ENCODE measurements around the gene ZNF48. TPM values are rescaled to one million over a fixed set of nuclear protein-coding genes. Genes with fewer than 3 reads are reported as not detected.
A peak's percentile ranks its signal among the peaks of the same experiment; 100 is the strongest.

The ZNF48 gene
- total RNA-seq, 1 donor from 2014 or later = 6.1 TPM

DNA sequence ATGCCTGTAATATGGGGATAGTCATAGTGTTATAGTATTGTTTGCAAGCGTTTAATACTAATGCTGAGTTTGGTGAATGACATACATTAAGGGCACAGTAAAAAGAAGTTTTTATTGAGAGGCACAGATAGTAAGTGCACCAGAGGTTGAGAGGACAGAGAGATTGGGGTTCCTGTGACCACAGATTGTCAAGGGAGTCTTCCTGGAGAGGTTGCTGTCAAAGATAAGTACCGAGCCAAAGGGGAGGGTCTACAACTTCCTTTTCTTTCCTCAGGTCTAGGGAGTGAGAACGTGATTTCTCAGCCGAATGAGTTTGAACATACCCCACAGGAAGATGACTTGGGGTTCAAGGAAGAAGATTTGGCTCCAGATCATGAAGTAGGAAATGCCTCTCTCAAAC lies 1.8 kb downstream of the ZNF48 start:
- DNase-seq = no peak
- no peak for ATAC-seq
- H3K36me3 ChIP-seq = peaks cover 6% of the 10 kb centered on the region
- TF ChIP-seq CTCF (IDR thresholded peaks at IDR 0.05) = no peak
- peaks cover 11% of the 10 kb centered on the region for H3K4me1 ChIP-seq
- no peak overlapping the region for H3K27ac ChIP-seq
- no peak overlapping the region for H3K4me3 ChIP-seq
- H3K9me3 ChIP-seq = no peaks in the 10 kb centered on the region
- H3K27me3 ChIP-seq = no peaks in the 10 kb centered on the region
- intact Hi-C loops (cut with DNase I) = no loop called here

GRCh38 chr16:30397776-30398660 lies 2.8 kb downstream of the ZNF48 start:
- H3K27ac ChIP-seq = no peak overlapping the region
- no peak for DNase-seq
- H3K4me1 ChIP-seq = peaks cover 11% of the 10 kb centered on the region
- intact Hi-C loops (cut with DNase I) = no loop called here
- ATAC-seq = no peak
- no peaks in the 10 kb centered on the region for H3K27me3 ChIP-seq
- no peak overlapping the region for H3K4me3 ChIP-seq
- TF ChIP-seq CTCF (IDR thresholded peaks at IDR 0.05) = no peak
- no peaks in the 10 kb centered on the region for H3K9me3 ChIP-seq
- H3K36me3 ChIP-seq = peaks cover 6% of the 10 kb centered on the region

DNA sequence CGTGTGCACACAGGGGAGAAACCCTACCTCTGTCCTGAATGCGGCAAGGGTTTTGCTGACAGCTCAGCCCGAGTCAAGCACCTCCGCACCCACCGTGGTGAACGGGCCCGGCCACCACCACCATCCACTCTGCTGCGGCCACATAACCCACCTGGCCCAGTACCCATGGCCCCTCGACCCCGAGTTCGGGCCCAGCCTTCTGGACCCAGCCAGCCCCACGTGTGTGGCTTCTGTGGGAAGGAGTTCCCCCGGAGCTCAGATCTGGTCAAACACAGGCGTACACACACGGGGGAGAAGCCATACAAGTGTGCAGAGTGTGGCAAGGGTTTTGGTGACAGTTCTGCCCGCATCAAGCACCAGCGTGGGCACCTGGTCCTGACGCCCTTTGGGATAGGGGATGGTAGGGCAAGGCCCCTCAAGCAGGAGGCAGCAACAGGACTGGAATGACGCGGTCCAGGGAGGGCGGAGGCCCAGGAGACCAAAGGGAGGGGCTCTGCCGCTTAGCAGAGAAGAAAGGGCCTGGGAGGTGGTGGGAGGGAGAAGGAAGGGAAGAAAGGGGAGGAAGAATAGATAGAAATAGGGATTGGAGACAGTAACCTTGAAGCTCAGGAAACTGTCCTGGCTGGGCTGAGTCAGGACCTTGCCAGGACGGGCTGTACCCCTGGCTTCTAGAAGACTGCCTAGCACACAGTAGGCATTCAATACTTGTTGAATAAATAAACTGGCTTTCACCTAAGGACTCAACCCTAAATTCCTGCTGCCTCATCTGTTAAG lies 3.6 kb downstream of the ZNF48 start:
- Histone ChIP-seq H3K36me3 (peaks cover 6% of the 10 kb centered on the region), H3K27me3 (no peaks in the 10 kb centered on the region)
- TF ChIP-seq CTCF (IDR thresholded peaks at IDR 0.05) = no peak

DNA sequence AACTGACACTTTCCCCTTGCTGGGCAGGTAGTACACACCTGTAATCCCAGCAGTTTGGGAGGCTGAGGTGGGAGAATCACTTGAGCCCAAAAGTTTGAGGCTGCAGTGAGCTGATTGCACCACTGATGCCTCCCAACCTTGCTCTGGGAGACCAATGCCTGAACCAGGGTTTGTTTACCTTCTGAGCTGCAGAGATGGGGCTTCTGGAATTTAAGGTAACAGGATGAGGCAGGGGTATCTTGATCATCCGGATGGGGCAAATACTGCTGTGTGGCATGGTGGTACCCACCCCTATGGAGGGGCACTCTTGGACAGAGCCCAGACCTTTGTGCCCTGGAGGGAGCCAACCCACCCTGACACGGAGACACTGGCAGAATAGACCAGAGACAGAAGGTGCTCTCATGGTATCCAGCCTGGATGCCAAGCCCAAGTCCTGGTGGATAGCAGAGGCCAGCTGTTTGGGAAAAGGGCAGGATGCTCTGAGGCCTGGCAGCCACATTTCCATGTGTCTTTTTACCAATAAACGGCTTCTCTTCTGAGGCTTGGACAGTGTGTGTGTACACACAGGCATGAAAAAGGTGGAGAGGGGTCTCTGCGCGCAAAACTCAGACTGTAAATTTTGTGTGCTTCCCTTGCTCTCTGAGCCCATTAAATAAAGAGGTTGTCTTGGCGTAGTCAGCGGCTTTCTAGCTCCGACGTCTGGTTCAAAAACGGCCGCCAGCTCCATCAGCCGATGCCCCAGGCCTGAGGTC lies 4.4 kb downstream of the ZNF48 start:
- Histone ChIP-seq H3K27ac (peak overlapping the region; percentile 79), H3K4me1 (peaks cover 11% of the 10 kb centered on the region), H3K36me3 (peaks cover 6% of the 10 kb centered on the region), H3K4me3 (peak overlapping the region; percentile 81), H3K9me3 (no peaks in the 10 kb centered on the region), H3K27me3 (no peaks in the 10 kb centered on the region)
- intact Hi-C loops (cut with DNase I) = no loop called here
- DNase-seq (no peak), ATAC-seq (no peak)
- TF ChIP-seq CTCF (IDR thresholded peaks at IDR 0.05) = no peak

More for the DNA sequence above, 3.6 kb downstream of the ZNF48 start:
- no peak for ATAC-seq
- DNase-seq = no peak
- Histone ChIP-seq H3K9me3 (no peaks in the 10 kb centered on the region), H3K4me1 (peaks cover 11% of the 10 kb centered on the region), H3K4me3 (no peak overlapping the region), H3K27ac (no peak overlapping the region)
- intact Hi-C loops (cut with DNase I) = no loop called here

GRCh38 chr16:30401768-30402425 lies 6.7 kb downstream of the ZNF48 start:
- ATAC-seq (peak; percentile 15), DNase-seq (no peak)
- no peak for TF ChIP-seq CTCF (IDR thresholded peaks at IDR 0.05)
- H3K4me3 ChIP-seq = no peak overlapping the region
- intact Hi-C loops (cut with DNase I) = no loop called here
- H3K9me3 ChIP-seq = no peaks in the 10 kb centered on the region
- no peaks in the 10 kb centered on the region for H3K4me1 ChIP-seq
- H3K27me3 ChIP-seq = no peaks in the 10 kb centered on the region
- peaks cover 6% of the 10 kb centered on the region for H3K36me3 ChIP-seq
- H3K27ac ChIP-seq = no peak overlapping the region
